Osteocyte (in vitro differentiated cells): ENCODE measurements around the gene KIF16B. TPM values are rescaled to one million over a fixed set of nuclear protein-coding genes. Genes with fewer than 3 reads are reported as not detected.

Experiments used
- DNase-seq: peaks from one replicate; pipeline ENCODE4 v3.0.0; 2021; ENCODE audit warnings: mixed read lengths; ENCODE audit not compliant: unreplicated experiment; ENCODE audit errors: extremely low spot score
- H3K27ac Mint-ChIP-seq: one replicate; pipeline ENCODE4 v1.8.0; 2021; ENCODE audit warnings: mild to moderate bottlenecking, mixed read lengths; ENCODE audit not compliant: unreplicated experiment
- H3K27me3 Mint-ChIP-seq: one replicate; pipeline ENCODE4 v1.8.0; 2021; ENCODE audit warnings: mixed read lengths; ENCODE audit not compliant: unreplicated experiment
- H3K36me3 Mint-ChIP-seq: one replicate; pipeline ENCODE4 v1.8.0; 2021; ENCODE audit warnings: mixed read lengths; ENCODE audit not compliant: unreplicated experiment
- H3K4me1 Mint-ChIP-seq: one replicate; pipeline ENCODE4 v1.8.0; 2021; ENCODE audit warnings: mixed read lengths; ENCODE audit not compliant: unreplicated experiment
- H3K4me3 Mint-ChIP-seq: one replicate; pipeline ENCODE4 v1.8.0; 2021; ENCODE audit warnings: mild to moderate bottlenecking, moderate library complexity, mixed read lengths; ENCODE audit not compliant: unreplicated experiment
- H3K9me3 Mint-ChIP-seq: one replicate; pipeline ENCODE4 v1.8.0; 2021; ENCODE audit warnings: mixed read lengths; ENCODE audit not compliant: unreplicated experiment
- CTCF ChIP-seq: fragments of 200-600 bp; sonication (generic); IDR thresholded peaks from 2 replicates; pipeline ENCODE4 v1.5.0; 2021; ENCODE audit warnings: antibody characterized with exemption, mild to moderate bottlenecking, moderate library complexity
- total RNA-seq: library from RNA; stranded (reverse); gene quantifications from 2 replicates; pipeline ENCODE4 v1.2.1, GENCODE V29; 2021

The KIF16B gene
- total RNA-seq, 1 donor from 2014 or later, result 10.2 TPM

- Mint-ChIP-seq H3K36me3 (peaks cover 5% of the 10 kb centered on the region), H3K4me3 (no peak overlapping the region), H3K27ac (no peak overlapping the region), H3K9me3 (peaks cover 6% of the 10 kb centered on the region), H3K4me1 (peaks cover 4% of the 10 kb centered on the region), H3K27me3 (no peaks in the 10 kb centered on the region)
- DNase-seq, result no peak
- TF ChIP-seq CTCF, result no peak
Measured at GRCh38 chr20:16438100-16438499, 135.1 kb downstream of the KIF16B start.

- peaks cover 7% of the 10 kb centered on the region for H3K4me1 Mint-ChIP-seq
- H3K27ac Mint-ChIP-seq, result no peak overlapping the region
- no peak overlapping the region for H3K4me3 Mint-ChIP-seq
- TF ChIP-seq CTCF, result no peak
- H3K27me3 Mint-ChIP-seq, result no peaks in the 10 kb centered on the region
- no peak for DNase-seq
- H3K9me3 Mint-ChIP-seq, result peaks cover 6% of the 10 kb centered on the region
- H3K36me3 Mint-ChIP-seq, result peaks cover 5% of the 10 kb centered on the region
Measured at GRCh38 chr20:16437387-16437996, 135.8 kb downstream of the KIF16B start.

GRCh38 chr20:16434062-16434664 is 139.1 kb downstream of the KIF16B start:
- H3K4me3 Mint-ChIP-seq, result no peak overlapping the region
- peaks cover 2% of the 10 kb centered on the region for H3K36me3 Mint-ChIP-seq
- H3K4me1 Mint-ChIP-seq, result peaks cover 7% of the 10 kb centered on the region
- peak; percentile 63 for TF ChIP-seq CTCF
- DNase-seq, result peak; percentile 84
- peaks cover 6% of the 10 kb centered on the region for H3K9me3 Mint-ChIP-seq
- no peak overlapping the region for H3K27ac Mint-ChIP-seq
- H3K27me3 Mint-ChIP-seq, result no peaks in the 10 kb centered on the region

- peaks cover 6% of the 10 kb centered on the region for H3K9me3 Mint-ChIP-seq
- peaks cover 7% of the 10 kb centered on the region for H3K4me1 Mint-ChIP-seq
- no peak overlapping the region for H3K27ac Mint-ChIP-seq
- H3K36me3 Mint-ChIP-seq, result peaks cover 6% of the 10 kb centered on the region
- no peaks in the 10 kb centered on the region for H3K27me3 Mint-ChIP-seq
- DNase-seq, result no peak
- no peak overlapping the region for H3K4me3 Mint-ChIP-seq
- no peak for TF ChIP-seq CTCF
Measured at GRCh38 chr20:16433293-16433580, 140.0 kb downstream of the KIF16B start.

- H3K27ac Mint-ChIP-seq, result no peak overlapping the region
- no peak overlapping the region for H3K4me3 Mint-ChIP-seq
- no peak for TF ChIP-seq CTCF
- H3K36me3 Mint-ChIP-seq, result peaks cover 6% of the 10 kb centered on the region
- peaks cover 6% of the 10 kb centered on the region for H3K9me3 Mint-ChIP-seq
- H3K27me3 Mint-ChIP-seq, result no peaks in the 10 kb centered on the region
- H3K4me1 Mint-ChIP-seq, result peaks cover 7% of the 10 kb centered on the region
- no peak for DNase-seq
Measured at GRCh38 chr20:16432466-16433292, 140.6 kb downstream of the KIF16B start.
